HG03520 (cell line): ENCODE data around the gene SLC31A1.

Source experiments
- ATAC-seq: cut with Tn5 transposase; IDR thresholded peaks from one replicate; pipeline ENCODE4 v1.9.1; 2021; ENCODE audit warnings: mild to moderate bottlenecking, moderate library complexity; ENCODE audit not compliant: unreplicated experiment

Gene SLC31A1

GRCh38 chr9:113221003-113221799 is at the start of gene SLC31A1, which contains the start of gene FKBP15:
Gene SLC31A1 (plus strand): TSS chr9:113221544. CDS start chr9:113256149, 34,605 bp downstream.
Gene FKBP15 (minus strand): TSS chr9:113221277. CDS start chr9:113221243, 34 bp downstream.
- ATAC-seq = peak; percentile 80

- ATAC-seq = no peak
Measured at GRCh38 chr9:113173341-113173740, 48.0 kb upstream of the SLC31A1 start.

GRCh38 chr9:113176803-113177202 is 44.5 kb upstream of the SLC31A1 start:
- no peak for ATAC-seq

DNA sequence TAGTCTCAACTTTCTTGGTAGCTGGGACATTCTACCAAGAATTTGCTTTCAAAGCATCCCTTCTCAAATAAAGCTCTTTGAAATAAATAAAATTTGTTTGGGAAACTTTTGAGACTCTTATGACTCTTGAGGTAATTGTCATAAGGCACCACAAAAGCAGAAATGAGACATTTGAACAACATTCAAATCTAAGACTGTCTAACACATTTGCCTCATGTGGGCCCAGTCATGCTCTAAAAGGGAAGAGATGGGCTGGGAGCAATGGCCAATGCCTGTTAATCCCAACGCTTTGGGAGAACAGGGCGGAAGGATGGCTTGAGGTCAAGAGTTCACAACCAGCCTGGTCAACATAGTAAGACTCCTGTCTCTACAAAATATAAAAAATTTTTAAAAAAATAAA is 44.1 kb upstream of the SLC31A1 start:
- no peak for ATAC-seq

DNA sequence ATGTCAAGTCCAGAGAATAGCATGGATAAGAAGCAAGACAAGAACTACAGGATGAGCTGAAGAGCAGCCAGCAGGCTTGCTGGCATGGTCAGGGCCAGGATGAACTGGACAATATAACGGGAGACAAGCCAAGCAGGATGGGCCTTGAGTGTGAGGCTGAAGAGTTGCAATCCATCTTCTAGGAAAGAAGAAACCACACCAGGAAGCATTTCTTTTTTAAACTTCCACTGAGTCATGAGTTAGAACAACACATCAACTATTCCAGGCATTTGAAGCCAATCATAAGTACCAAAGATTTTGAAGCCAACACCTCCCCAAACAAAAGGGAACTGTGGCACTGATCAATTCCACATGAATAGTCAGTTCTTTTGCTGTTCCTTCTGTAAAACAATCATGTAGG is 43.3 kb upstream of the SLC31A1 start:
- no peak for ATAC-seq

DNA sequence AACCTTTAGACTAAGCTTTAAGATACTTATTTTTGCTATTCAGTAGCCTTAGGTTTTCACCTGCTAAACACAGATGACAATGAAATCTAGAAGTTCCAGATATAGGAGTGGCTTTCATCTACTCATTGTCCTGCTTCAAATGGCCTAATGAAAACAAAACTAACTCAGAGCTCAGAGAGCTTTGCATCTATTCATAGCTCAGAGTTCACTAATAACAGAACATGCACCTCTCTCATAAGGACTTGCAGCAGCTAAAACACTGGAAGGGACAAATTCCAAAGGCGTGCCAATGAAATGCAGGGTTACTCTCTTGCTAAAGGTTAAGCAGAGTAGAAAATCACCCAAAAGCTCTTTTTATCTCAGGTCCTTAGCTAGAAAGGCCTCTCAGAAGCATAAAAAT is 41.5 kb upstream of the SLC31A1 start:
- no peak for ATAC-seq

DNA sequence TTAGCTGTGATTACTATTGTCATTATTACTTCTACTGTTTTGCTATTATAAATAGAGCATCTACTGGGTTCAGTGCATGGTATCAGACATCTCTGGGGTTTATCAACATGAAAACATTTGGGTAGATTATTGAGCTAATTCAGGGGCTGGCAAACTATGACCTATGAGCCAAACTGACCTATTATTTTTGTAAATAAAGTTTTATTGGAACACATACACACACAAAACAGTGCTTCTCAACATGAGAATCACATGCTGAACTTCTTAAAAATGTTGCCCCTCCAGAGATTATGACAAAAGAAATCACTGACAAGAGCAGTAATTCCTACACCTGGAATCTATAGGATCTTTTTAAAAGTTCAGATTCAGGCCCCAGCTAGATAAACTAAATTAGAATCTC is 40.2 kb upstream of the SLC31A1 start:
- no peak for ATAC-seq

GRCh38 chr9:113183956-113184488 is 37.3 kb upstream of the SLC31A1 start:
- no peak for ATAC-seq

DNA sequence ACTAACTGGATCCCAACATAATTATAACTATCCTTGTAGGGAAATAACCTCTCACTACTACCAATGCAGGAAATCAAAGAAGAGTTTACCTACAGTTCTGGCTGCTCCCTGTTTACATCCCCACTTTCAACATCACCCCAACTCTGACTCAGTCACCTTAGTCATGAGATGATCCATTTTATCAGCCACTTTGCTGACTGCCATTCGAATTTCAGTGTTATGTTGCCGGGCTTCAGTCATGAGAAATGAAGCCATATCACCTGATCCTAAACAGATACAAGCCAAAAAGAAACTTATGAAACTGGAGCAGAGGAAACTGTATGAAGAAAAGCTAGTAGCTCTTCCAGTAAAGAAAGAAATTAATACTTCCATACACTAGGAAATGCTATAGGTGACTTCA is 36.8 kb upstream of the SLC31A1 start:
- no peak for ATAC-seq

DNA sequence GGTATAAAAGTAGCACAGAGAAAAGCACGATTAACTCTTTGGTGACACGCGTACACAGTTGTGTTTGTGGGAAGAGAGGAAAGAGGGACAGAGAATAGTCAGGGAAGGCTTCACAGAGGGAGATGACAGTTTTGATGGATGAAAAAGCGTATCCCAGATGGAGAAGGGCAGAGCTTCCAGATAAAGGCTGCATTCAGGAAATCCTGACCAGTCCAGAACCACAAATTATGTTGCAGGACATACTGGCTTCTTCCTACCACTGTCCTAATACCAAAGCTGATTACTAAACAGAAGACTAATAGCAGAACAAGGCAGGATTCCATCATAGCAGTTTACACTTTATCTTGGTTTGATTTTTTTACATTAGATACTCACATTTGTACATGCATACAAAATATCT is 36.1 kb upstream of the SLC31A1 start:
- ATAC-seq = no peak

DNA sequence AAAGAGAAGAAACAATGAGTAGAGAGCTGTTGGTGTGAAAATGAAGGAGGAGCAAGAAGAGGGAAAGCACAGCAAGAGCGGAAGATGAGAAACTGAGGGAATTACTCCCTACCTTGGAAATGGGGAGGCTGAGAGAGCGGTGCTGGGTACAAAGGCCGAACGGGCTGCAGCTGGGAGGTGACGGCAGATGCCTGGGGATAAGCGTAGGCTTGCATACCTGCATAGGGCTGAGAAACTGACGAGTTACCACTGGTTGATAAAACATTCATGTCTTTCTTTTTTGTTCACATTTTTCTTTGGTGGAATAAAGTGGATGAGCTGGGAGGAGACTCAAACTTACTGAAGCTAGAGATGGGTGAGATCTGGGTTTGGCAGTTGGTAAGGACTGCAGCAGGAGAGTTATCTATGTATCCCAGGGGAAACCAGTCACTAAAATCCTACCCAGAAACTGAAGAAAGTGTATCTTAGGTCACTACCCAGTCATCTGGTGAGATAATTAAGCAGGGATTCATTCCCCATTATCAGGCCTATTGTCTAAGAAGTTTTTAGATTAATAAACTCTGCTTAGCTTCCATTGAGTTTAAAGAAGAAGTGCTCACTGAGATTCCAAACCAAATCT is 35.1 kb upstream of the SLC31A1 start:
- no peak for ATAC-seq

DNA sequence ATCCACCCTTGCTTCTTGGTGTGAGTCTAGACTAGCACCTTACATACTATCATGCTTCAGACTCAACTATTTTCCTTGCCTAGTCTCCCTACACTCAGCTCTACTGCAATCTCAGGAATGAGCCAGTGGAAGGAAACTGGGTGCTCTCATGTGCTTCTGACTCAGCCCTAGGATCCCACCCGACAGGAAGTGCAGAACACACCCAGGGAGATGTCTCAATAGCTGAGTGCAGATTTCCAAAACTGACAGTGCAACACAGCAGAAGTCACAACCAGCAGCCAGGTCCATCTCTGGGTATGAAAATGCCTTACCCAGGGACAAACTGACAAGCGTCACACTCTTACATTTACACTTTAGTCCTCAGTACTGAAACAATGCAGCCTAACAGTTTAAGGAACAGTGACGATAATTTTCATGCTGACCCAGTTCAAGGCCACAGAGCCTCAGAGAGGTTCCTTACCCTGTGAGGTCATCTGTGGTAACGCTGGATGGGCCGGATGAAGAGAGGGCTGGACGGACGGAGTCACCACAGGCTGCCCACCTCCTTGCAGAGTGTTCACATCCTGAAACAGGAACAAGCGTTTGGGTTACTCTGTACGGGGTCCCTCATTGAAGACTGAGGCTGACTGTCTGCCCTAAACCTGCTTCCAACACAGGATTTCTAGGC is 33.3 kb upstream of the SLC31A1 start:
- no peak for ATAC-seq

DNA sequence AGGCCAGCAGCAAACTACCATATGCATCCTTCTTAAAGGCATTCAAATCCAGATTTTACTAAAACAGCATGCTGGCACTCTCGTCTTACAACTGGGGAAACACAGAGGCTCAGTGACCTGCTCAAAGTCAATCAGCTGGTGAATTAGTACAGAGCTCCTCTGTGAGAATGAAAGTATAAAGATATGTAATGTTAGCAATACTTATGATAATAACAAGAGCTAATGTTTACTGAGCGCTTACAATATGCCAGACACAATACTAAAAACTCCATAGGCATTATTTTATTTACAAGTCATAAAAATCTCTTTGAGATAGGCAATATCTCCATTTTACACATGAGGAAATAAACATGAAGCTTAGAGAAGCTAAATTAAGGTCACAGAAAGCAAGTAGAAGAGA is 28.9 kb upstream of the SLC31A1 start:
- ATAC-seq = no peak

GRCh38 chr9:113199683-113200329 is 21.5 kb upstream of the SLC31A1 start:
- no peak for ATAC-seq

- no peak for ATAC-seq
Measured at GRCh38 chr9:113205432-113205831, 15.9 kb upstream of the SLC31A1 start.

- no peak for ATAC-seq
Measured at GRCh38 chr9:113205861-113206260, 15.5 kb upstream of the SLC31A1 start.

DNA sequence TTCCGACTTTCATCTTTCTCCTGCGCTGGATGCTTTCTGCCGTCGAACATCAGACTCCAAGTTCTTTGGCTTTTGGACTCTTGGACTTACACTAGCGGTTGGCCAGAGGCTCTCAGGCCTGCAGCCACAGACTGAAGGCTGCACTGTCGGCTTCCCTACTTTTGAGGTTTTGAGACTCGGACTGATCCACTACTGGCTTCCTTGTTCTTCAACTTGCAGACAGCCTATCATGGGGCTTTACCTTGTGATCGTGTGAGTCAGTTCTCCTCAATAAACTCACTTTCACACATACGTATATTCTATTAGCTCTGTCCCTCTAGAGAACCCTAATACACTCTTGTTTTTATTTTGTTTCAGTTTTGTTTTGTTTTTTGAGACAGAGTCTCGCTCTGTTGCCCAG is 10.5 kb upstream of the SLC31A1 start:
- ATAC-seq = no peak

- no peak for ATAC-seq
Measured at GRCh38 chr9:113215132-113215531, 6.2 kb upstream of the SLC31A1 start.

GRCh38 chr9:113216406-113216805 is 4.9 kb upstream of the SLC31A1 start:
- no peak for ATAC-seq

GRCh38 chr9:113219186-113219936 is 2.0 kb upstream of the SLC31A1 start:
- peak; percentile 35 for ATAC-seq
